GM21390 (cell line): ENCODE data around the gene RTKN.
A peak's percentile ranks its signal among the peaks of the same experiment; 100 is the strongest.

Experiments used
- ATAC-seq: cut with Tn5 transposase; IDR thresholded peaks from one replicate; pipeline ENCODE4 v1.9.1; 2021; ENCODE audit not compliant: unreplicated experiment

The RTKN gene

DNA sequence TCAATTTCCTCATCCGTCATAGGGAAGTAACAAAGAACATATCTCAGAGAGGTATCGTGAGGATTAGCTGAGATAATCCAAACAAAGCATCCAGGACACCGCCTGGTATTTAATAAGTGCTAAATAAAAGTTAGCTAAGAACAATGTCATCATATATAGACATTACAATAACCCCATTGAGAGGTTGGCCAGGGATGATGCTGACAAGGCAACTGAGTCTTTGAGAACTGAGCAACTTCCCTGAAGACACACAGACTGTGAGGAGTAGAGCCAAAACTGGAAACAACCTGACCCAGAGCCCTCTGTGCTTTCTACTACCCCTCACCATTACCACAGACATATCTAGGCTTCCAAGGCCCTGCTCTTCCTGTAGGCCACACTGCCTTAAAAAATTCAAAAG is 60.0 kb downstream of the RTKN start:
- ATAC-seq: no peak

DNA sequence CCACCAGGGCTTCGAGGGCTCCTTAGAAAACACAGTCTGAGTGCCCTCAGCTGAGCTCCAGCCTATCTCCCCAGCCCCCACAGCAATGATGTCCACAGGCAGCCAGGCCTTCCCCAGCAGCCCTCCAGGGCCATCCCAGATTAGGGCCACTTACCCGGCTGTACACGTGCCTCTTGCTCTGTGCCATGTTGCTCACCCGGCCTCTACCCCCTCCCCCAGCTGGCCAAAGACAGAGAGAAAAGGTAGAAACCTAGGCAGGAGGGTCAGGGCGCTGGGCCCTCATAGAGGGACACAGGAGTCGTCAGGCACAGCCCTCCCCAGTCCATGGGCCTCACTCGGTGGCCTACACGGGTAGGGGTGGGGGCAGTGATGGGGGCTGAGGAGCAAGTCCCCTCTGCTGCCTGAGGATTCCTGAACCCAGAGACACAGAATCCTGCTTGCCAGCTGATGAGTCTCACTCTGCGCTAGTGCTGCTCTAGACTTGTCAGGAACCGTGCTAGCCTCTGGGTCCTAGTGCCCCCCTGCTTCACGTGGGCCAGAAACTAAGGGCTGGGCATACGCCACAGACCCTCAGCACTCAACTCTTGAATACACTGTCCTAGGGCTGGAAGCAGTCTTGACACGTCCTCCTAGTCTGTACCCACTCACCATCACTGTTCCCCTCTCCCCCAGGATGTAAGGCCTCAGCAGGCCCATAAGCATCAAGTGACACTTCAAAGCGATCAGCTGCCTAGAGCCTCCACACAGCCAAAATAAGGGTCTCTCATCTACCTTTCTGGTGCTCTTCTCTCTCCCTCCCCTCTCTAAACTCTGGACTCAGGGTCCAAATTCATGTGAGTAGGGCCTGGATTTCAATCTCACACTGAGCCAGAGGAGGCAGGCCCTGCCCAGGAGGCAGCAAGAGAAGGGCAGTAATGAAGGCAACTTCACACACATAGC is 61.6 kb downstream of the RTKN start, which contains the start of gene DCTN1:
DCTN1 (minus strand) TSS at position 461 of the 939 bp plus-strand sequence; CDS start at position 187, 274 bp downstream.
- peak; percentile 60 for ATAC-seq

DNA sequence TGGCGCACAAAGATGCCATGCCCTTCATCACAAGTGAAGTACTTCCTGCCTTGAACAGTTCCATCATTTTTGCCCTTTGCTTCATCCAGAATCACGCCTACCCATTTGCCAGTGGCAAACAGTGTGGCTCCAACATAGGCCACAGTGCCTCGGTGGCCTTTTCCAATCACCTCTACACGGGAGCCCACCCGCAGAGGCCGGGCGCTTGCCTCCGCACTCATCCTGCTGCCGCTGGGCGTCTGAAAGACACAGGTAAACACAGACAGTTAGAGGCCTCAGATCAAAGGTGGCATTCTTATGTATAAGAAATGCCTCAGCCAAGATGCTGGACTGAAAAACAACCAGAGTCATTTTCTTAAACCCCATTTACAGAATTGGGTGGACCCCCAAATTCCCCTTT is 63.7 kb downstream of the RTKN start:
- ATAC-seq: no peak

- ATAC-seq: no peak
Measured at GRCh38 chr2:74375838-74376237, 65.9 kb downstream of the RTKN start.
